ENCODE data around the gene DBP. TPM values are rescaled to one million over a fixed set of nuclear protein-coding genes. Genes with fewer than 3 reads are reported as not detected.

DBP gene
- polyA plus RNA-seq, 2 of the 4 experiments (the other 2 are of a cell fraction): 2.5 to 3.8 TPM

- POLR2A ChIA-PET: no interaction called here
- TF ChIP-seq RCOR1 (IDR thresholded peaks at IDR 0.05; ENCODE audit: low read depth, low read length): no peak
- no peak for TF ChIP-seq REST (IDR thresholded peaks at IDR 0.05)
- no peak for TF ChIP-seq HOXB13 (CRISPR knock-in tag; IDR thresholded peaks at IDR 0.05; ENCODE audit: low read depth)
- no peak for TF ChIP-seq CBX2 (IDR thresholded peaks at IDR 0.05; ENCODE audit: borderline replicate concordance, low read depth)
- TF ChIP-seq HMGXB4 (CRISPR knock-in tag; IDR thresholded peaks at IDR 0.05; ENCODE audit: borderline replicate concordance): no peak
- H3K4me1 ChIP-seq: peaks cover 14% of the 10 kb centered on the region
- no peak overlapping the region for H3K4me2 ChIP-seq
- H3K9me3 ChIP-seq: no peaks in the 10 kb centered on the region
- WGBS (ENCODE audit: missing lambda C conversion rate): 73% methylated on average over 3 of the region's 3 CpGs
- ATAC-seq: peak in 1 of 2 experiments; percentile 30; a peak in 1 of 6 replicates
- DNase-seq (ENCODE audit: low read depth in 1 of 2, low spot score in 1 of 2): no peak
- no peak for FAIRE-seq
- H3K4me3 ChIP-seq: no peak overlapping the region
- H3K27ac ChIP-seq: no peak overlapping the region
- CTCF ChIA-PET: interaction anchor here (0.8 to 14.0 kb wide), 3 partner anchors 10 to 53 kb away, joined by 3 to 151 read pairs (median 5); no protein-coding TSS in a partner anchor
Observed at GRCh38 chr19:48686088-48686487, 48.9 kb upstream of the DBP start.

- POLR2A ChIA-PET: no interaction called here
- no peak overlapping the region for H3K27ac ChIP-seq
- CTCF ChIA-PET: interaction anchor here (1.5 to 14.0 kb wide), 3 partner anchors 10 to 53 kb away, joined by 5 to 151 read pairs (median 6); partner anchors contain the start of gene FUT2
- no peak for TF ChIP-seq FOSL2 (IDR thresholded peaks at IDR 0.05)
- TF ChIP-seq FOSL2 (CRISPR knock-in tag; IDR thresholded peaks at IDR 0.05): peak; percentile 53; the same call in 1 of the 2 replicates
- TF ChIP-seq BHLHE40 (IDR thresholded peaks at IDR 0.05; ENCODE audit: low read depth, low read length): no peak
- H3K4me1 ChIP-seq: peaks cover 14% of the 10 kb centered on the region
- WGBS (ENCODE audit: missing lambda C conversion rate): 76% methylated on average over 9 of the region's 9 CpGs
- H3K9me3 ChIP-seq: no peaks in the 10 kb centered on the region
- no peak for DNase-seq (ENCODE audit: low read depth in 1 of 2, low spot score in 1 of 2)
- H3K4me2 ChIP-seq: no peak overlapping the region
- ATAC-seq: peak in 1 of 2 experiments; percentile 47; a peak in 1 of 6 replicates
- no peak for FAIRE-seq
- no peak overlapping the region for H3K4me3 ChIP-seq
Observed at GRCh38 chr19:48685583-48685982, 48.4 kb upstream of the DBP start.

GRCh38 chr19:48683349-48683748 is 46.2 kb upstream of the DBP start:
- ChIA-PET POLR2A (interaction anchor here (0.5 kb wide), 1 partner anchor 296 kb away, joined by 4 read pairs; no protein-coding TSS in a partner anchor), CTCF (interaction anchor here (0.6 to 14.0 kb wide), 6 partner anchors 7 to 456 kb away, joined by 3 to 151 read pairs (median 4); partner anchors contain the start of gene FUT2)
- FAIRE-seq (no peak), DNase-seq (ENCODE audit: low read depth in 1 of 2, low spot score in 1 of 2) (no peak), ATAC-seq (no peak)
- no peak overlapping the region for H3K27ac ChIP-seq
- no peak overlapping the region for H3K4me3 ChIP-seq
- no peak overlapping the region for H3K4me2 ChIP-seq
- no peak for TF ChIP-seq PHF8 (IDR thresholded peaks at IDR 0.05; ENCODE audit: borderline replicate concordance, low read depth)
- TF ChIP-seq HDAC2 (IDR thresholded peaks at IDR 0.05): no peak
- no peak for TF ChIP-seq SMC3 (IDR thresholded peaks at IDR 0.05)
- no peak for TF ChIP-seq ELK1 (IDR thresholded peaks at IDR 0.05; ENCODE audit: low read depth, low read length)
- no peak for TF ChIP-seq CTCF (IDR thresholded peaks at IDR 0.05)
- TF ChIP-seq FOXS1 (CRISPR knock-in tag; IDR thresholded peaks at IDR 0.05): no peak
- TF ChIP-seq ZC3H11A (IDR thresholded peaks at IDR 0.05): no peak
- no peak for TF ChIP-seq EHF (CRISPR knock-in tag; IDR thresholded peaks at IDR 0.05)
- TF ChIP-seq CBX2 (IDR thresholded peaks at IDR 0.05; ENCODE audit: borderline replicate concordance, low read depth): no peak
- TF ChIP-seq HOXA7 (CRISPR knock-in tag; IDR thresholded peaks at IDR 0.05): no peak
- TF ChIP-seq CEBPB (IDR thresholded peaks at IDR 0.05): no peak
- no peak for TF ChIP-seq ZFP36 (IDR thresholded peaks at IDR 0.05; ENCODE audit: borderline replicate concordance, partially characterized antibody)
- TF ChIP-seq NR3C1 (IDR thresholded peaks at IDR 0.05): no peak
- no peak for TF ChIP-seq ZNF302 (CRISPR knock-in tag; IDR thresholded peaks at IDR 0.05)
- no peak for TF ChIP-seq FOSB (CRISPR knock-in tag; IDR thresholded peaks at IDR 0.05)
- TF ChIP-seq BHLHE40 (IDR thresholded peaks at IDR 0.05; ENCODE audit: low read depth, low read length): no peak
- no peak for TF ChIP-seq JUNB (IDR thresholded peaks at IDR 0.05)
- H3K9me3 ChIP-seq: no peaks in the 10 kb centered on the region
- H3K4me1 ChIP-seq: peaks cover 14% of the 10 kb centered on the region
- 90% methylated on average over 11 of the region's 11 CpGs for WGBS (ENCODE audit: missing lambda C conversion rate)

Measured in A549 (cell line).